H1 (cell line): Measurements from ENCODE around the gene ZNF839. TPM values are rescaled to one million over a fixed set of nuclear protein-coding genes. Genes with fewer than 3 reads are reported as not detected.

ENCODE experiments used
- CHD7 ChIP-seq: fragments of 300-600 bp; sonication (generic); IDR thresholded peaks from 2 replicates; pipeline ENCODE4 v1.7.1; 2012; ENCODE audit warnings: low read length, moderate library complexity, mild to moderate bottlenecking, inconsistent platforms; ENCODE audit not compliant: insufficient replicate concordance
- polyA plus RNA-seq, 7 experiments: library from polyadenylated mRNA; depleted of rRNA in 3 of 7; stranded (reverse) in 5 of 7; unstranded in 2 of 7; fragments of >200 nt in 5 of 7; fragments of 200-250 nt in 2 of 7; gene quantifications; 1 replicate in 5 of 7; 2 replicates in 1 of 7; 4 replicates in 1 of 7; pipeline versions ENCODE4 v1.2.1 to v1.2.3, GENCODE V29; 2011 to 2013; ENCODE audit warnings: missing spikeins in 2 of 7, mixed read lengths in 2 of 7
- total RNA-seq: library from RNA; stranded (reverse); fragmentation: NEBNext Ultra II Directional; extraction: Animal tissue kit (Norgen Biotek cat#: 25700); gene quantifications from 2 replicates; pipeline ENCODE4 v1.2.1, GENCODE V29; 2021

Gene ZNF839
- total and polyA plus RNA-seq, 2 of the 8 experiments (the other 6 are each of a cell fraction or from before 2014, with no cell fraction given) = 8.1 to 9.4 TPM

GRCh38 chr14:102316338-102316742 is 3.2 kb upstream of the ZNF839 start (continued):
- no peak for TF ChIP-seq CHD7
- TF ChIP-seq, all 59 proteins: peak for 0
